Karpas-422 (cell line): ENCODE measurements around the gene SPDYE2B. TPM values are rescaled to one million over a fixed set of nuclear protein-coding genes. Genes with fewer than 3 reads are reported as not detected.
"Not testable (repeated sequence)": the region's sequence is repeated elsewhere in the genome, so short reads cannot be mapped to it uniquely, and the experiment has no call there.

Experiments used
- DNase-seq: peaks from one replicate; pipeline ENCODE4 v3.0.0-alpha.2; 2015
- H2AFZ ChIP-seq: fragments of 200-600 bp; sonication (generic); 2 replicates; pipeline ENCODE4 v1.6.1; 2014; ENCODE audit warnings: antibody characterized with exemption, low read length, mixed read lengths
- H3K27ac ChIP-seq: fragments of 200-600 bp; sonication (generic); 2 replicates; pipeline ENCODE4 v1.5.1; 2014; ENCODE audit warnings: mild to moderate bottlenecking, low read length, moderate library complexity
- H3K27me3 ChIP-seq: fragments of 200-600 bp; sonication (generic); 2 replicates; pipeline ENCODE4 v1.6.1; 2014; ENCODE audit warnings: low read length, mixed read lengths
- H3K36me3 ChIP-seq: fragments of 200-600 bp; sonication (generic); 2 replicates; pipeline ENCODE4 v1.6.1; 2014; ENCODE audit warnings: low read length, mixed read lengths; ENCODE audit not compliant: insufficient read depth
- H3K4me1 ChIP-seq: fragments of 200-600 bp; sonication (generic); 2 replicates; pipeline ENCODE4 v1.6.1; 2014; ENCODE audit warnings: mild to moderate bottlenecking, low read length, mixed read lengths
- H3K4me2 ChIP-seq: fragments of 200-600 bp; sonication (generic); 2 replicates; pipeline ENCODE4 v1.6.1; 2014; ENCODE audit warnings: low read length, low read depth, mild to moderate bottlenecking; ENCODE audit not compliant: poor library complexity, severe bottlenecking
- H3K4me3 ChIP-seq: fragments of 200-600 bp; sonication (generic); 2 replicates; pipeline ENCODE4 v1.5.1; 2014; ENCODE audit warnings: mild to moderate bottlenecking, antibody characterized with exemption, low read length, mixed read lengths
- H3K79me2 ChIP-seq: fragments of 200-600 bp; sonication (generic); 2 replicates; pipeline ENCODE4 v1.6.1; 2014; ENCODE audit warnings: mild to moderate bottlenecking, low read length, mixed read lengths
- H3K9ac ChIP-seq: fragments of 200-600 bp; sonication (generic); 2 replicates; pipeline ENCODE4 v1.6.0; 2014; ENCODE audit warnings: low read length
- H3K9me2 ChIP-seq: fragments of 200-600 bp; sonication (generic), shearing (Covaris generic); replicated peaks from 2 replicates; pipeline ENCODE4 v1.6.0; 2014; ENCODE audit warnings: mild to moderate bottlenecking, low read length, moderate library complexity; ENCODE audit not compliant: insufficient read depth
- H3K9me3 ChIP-seq: fragments of 300-700, 200-600 bp; sonication (generic); 2 replicates; pipeline ENCODE4 v1.6.1; 2014; ENCODE audit warnings: low read length, mixed read lengths
- H4K20me1 ChIP-seq: fragments of 200-600 bp; sonication (generic); 2 replicates; pipeline ENCODE4 v1.6.1; 2014; ENCODE audit warnings: mild to moderate bottlenecking, antibody characterized with exemption, low read length, low read depth; ENCODE audit not compliant: insufficient read depth
- total RNA-seq: library from RNA; depleted of rRNA; stranded (reverse); fragments of >200 nt; shearing (Covaris generic); gene quantifications from 2 replicates; pipeline ENCODE4 v1.2.3, GENCODE V29; 2014; ENCODE audit warnings: low replicate concordance

SPDYE2B gene
- total RNA-seq, 1 experiment from 2014 or later, result not detected

GRCh38 chr7:102689436-102690282, 39.5 kb downstream of the SPDYE2B start:
- not testable (repeated sequence) for H2AFZ ChIP-seq, H3K27me3 ChIP-seq, H4K20me1 ChIP-seq, H3K27ac ChIP-seq, H3K36me3 ChIP-seq, H3K9me2 ChIP-seq, H3K4me3 ChIP-seq, DNase-seq, H3K9ac ChIP-seq, H3K79me2 ChIP-seq, H3K4me1 ChIP-seq, H3K9me3 ChIP-seq, H3K4me2 ChIP-seq

GRCh38 chr7:102690602-102691001, 40.5 kb downstream of the SPDYE2B start:
- not testable (repeated sequence) for H3K9me3 ChIP-seq, H3K79me2 ChIP-seq, H2AFZ ChIP-seq, H3K27me3 ChIP-seq, H3K9ac ChIP-seq, H4K20me1 ChIP-seq, H3K27ac ChIP-seq, H3K4me3 ChIP-seq, H3K4me1 ChIP-seq, H3K36me3 ChIP-seq, DNase-seq, H3K9me2 ChIP-seq, H3K4me2 ChIP-seq

- not testable (repeated sequence) for H3K79me2 ChIP-seq, H3K27ac ChIP-seq, H3K27me3 ChIP-seq, H3K9ac ChIP-seq, H3K4me2 ChIP-seq, H3K9me2 ChIP-seq, H3K4me1 ChIP-seq, DNase-seq, H3K4me3 ChIP-seq, H2AFZ ChIP-seq, H3K36me3 ChIP-seq, H4K20me1 ChIP-seq, H3K9me3 ChIP-seq
These were observed 43.9 kb downstream of the SPDYE2B start for GRCh38 chr7:102694008-102694407.

- DNase-seq, H3K27me3 ChIP-seq, H3K4me1 ChIP-seq, H3K4me2 ChIP-seq, H3K79me2 ChIP-seq, H3K4me3 ChIP-seq, H3K9me2 ChIP-seq, H4K20me1 ChIP-seq, H3K27ac ChIP-seq, H2AFZ ChIP-seq, H3K9ac ChIP-seq, H3K9me3 ChIP-seq, H3K36me3 ChIP-seq: not testable (repeated sequence)
These were observed 45.0 kb downstream of the SPDYE2B start for GRCh38 chr7:102695033-102695552.

GRCh38 chr7:102696009-102696408, 45.9 kb downstream of the SPDYE2B start:
- H3K36me3 ChIP-seq, H3K9me2 ChIP-seq, H3K27me3 ChIP-seq, DNase-seq, H3K9me3 ChIP-seq, H3K79me2 ChIP-seq, H3K4me3 ChIP-seq, H4K20me1 ChIP-seq, H2AFZ ChIP-seq, H3K4me2 ChIP-seq, H3K27ac ChIP-seq, H3K4me1 ChIP-seq, H3K9ac ChIP-seq: not testable (repeated sequence)

GRCh38 chr7:102697642-102698512, 47.8 kb downstream of the SPDYE2B start:
- not testable (repeated sequence) for DNase-seq, H3K4me1 ChIP-seq, H3K9me2 ChIP-seq, H3K79me2 ChIP-seq, H3K9me3 ChIP-seq, H4K20me1 ChIP-seq, H3K27ac ChIP-seq, H3K9ac ChIP-seq, H3K36me3 ChIP-seq, H3K27me3 ChIP-seq, H3K4me3 ChIP-seq, H3K4me2 ChIP-seq, H2AFZ ChIP-seq

GRCh38 chr7:102698962-102699750, 49.0 kb downstream of the SPDYE2B start:
- not testable (repeated sequence) for H3K4me2 ChIP-seq, H3K4me3 ChIP-seq

More at GRCh38 chr7:102698962-102699750, 49.0 kb downstream of the SPDYE2B start:
- not testable (repeated sequence) for H3K9me2 ChIP-seq, H2AFZ ChIP-seq, H3K79me2 ChIP-seq, H3K27me3 ChIP-seq, H3K9ac ChIP-seq, H3K9me3 ChIP-seq, H3K4me1 ChIP-seq, H3K36me3 ChIP-seq, H4K20me1 ChIP-seq, H3K27ac ChIP-seq, DNase-seq
